Measurements from ENCODE around the gene SPATA24. TPM values are rescaled to one million over a fixed set of nuclear protein-coding genes. Genes with fewer than 3 reads are reported as not detected.
"Not testable (repeated sequence)": the region's sequence is repeated elsewhere in the genome, so short reads cannot be mapped to it uniquely, and the experiment has no call there.

Gene SPATA24
- total RNA-seq, 2 donors from 2014 or later, result 9.5 to 29.7 TPM

- no peaks in the 10 kb centered on the region for H3K36me3 ChIP-seq
- H3K27me3 ChIP-seq, result no peaks in the 10 kb centered on the region
- H3K27ac ChIP-seq, result peak overlapping the region in 1 of 2 donors; percentile 16
- no peak for TF ChIP-seq CTCF (IDR thresholded peaks at IDR 0.05)
- H3K4me3 ChIP-seq, result no peak overlapping the region
- peaks cover 0 to 12% of the 10 kb centered on the region in 2 donors for H3K4me1 ChIP-seq
- DNase-seq (ENCODE audit: low spot score), result no peak
- no peaks in the 10 kb centered on the region for H3K9me3 ChIP-seq
These were observed 41.7 kb upstream of the SPATA24 start for GRCh38 chr5:139445325-139446170.

- H3K4me3 ChIP-seq, result no peak overlapping the region
These were observed 40.1 kb upstream of the SPATA24 start for GRCh38 chr5:139443831-139444453.

GRCh38 chr5:139440416-139440815 is 36.5 kb upstream of the SPATA24 start:
- not testable (repeated sequence) for H3K27me3 ChIP-seq; DNase-seq (ENCODE audit: low spot score)
- peak overlapping the region; percentile 96 to 97 for H3K27ac ChIP-seq

More at GRCh38 chr5:139443831-139444453, 40.1 kb upstream of the SPATA24 start:
- H3K27ac ChIP-seq, result no peak overlapping the region
- H3K9me3 ChIP-seq, result no peaks in the 10 kb centered on the region
- no peaks in the 10 kb centered on the region for H3K27me3 ChIP-seq
- H3K4me1 ChIP-seq, result peaks cover 0 to 18% of the 10 kb centered on the region in 2 donors
- no peak for TF ChIP-seq CTCF (IDR thresholded peaks at IDR 0.05)
- no peaks in the 10 kb centered on the region for H3K36me3 ChIP-seq
- no peak for DNase-seq (ENCODE audit: low spot score)

GRCh38 chr5:139439013-139439903 is 35.4 kb upstream of the SPATA24 start, which contains the start of gene DNAJC18:
TSS of gene DNAJC18 (minus strand) at chr5:139439525. CDS start at chr5:139439445, 80 bp downstream.
- peak; percentile 94 for DNase-seq (ENCODE audit: low spot score)
- H3K4me3 ChIP-seq, result peak within 1 kb of the TSS; percentile 76 to 87
- no peaks in the 10 kb centered on the region for H3K9me3 ChIP-seq
- peaks cover 0 to 13% of the 10 kb centered on the region in 2 donors for H3K4me1 ChIP-seq
- TF ChIP-seq CTCF (IDR thresholded peaks at IDR 0.05), result no peak
- H3K27me3 ChIP-seq, result no peaks in the 10 kb centered on the region
- H3K36me3 ChIP-seq, result peaks cover 9% of the 10 kb centered on the region
- peak within 1 kb of the TSS; percentile 96 to 97 for H3K27ac ChIP-seq

More at GRCh38 chr5:139440416-139440815, 36.5 kb upstream of the SPATA24 start:
- peaks cover 0 to 13% of the 10 kb centered on the region in 2 donors for H3K4me1 ChIP-seq
- not testable (repeated sequence) for H3K9me3 ChIP-seq, H3K4me3 ChIP-seq, H3K36me3 ChIP-seq

GRCh38 chr5:139438707-139439012 is 34.8 kb upstream of the SPATA24 start:
- Histone ChIP-seq H3K36me3 (peaks cover 15% of the 10 kb centered on the region), H3K9me3 (no peaks in the 10 kb centered on the region), H3K4me1 (peaks cover 0 to 13% of the 10 kb centered on the region in 2 donors), H3K4me3 (peak overlapping the region; percentile 76 to 87), H3K27ac (peak overlapping the region; percentile 96 to 97), H3K27me3 (no peaks in the 10 kb centered on the region)
- no peak for DNase-seq (ENCODE audit: low spot score)
- TF ChIP-seq CTCF (IDR thresholded peaks at IDR 0.05), result no peak

All from right atrium auricular region (tissue), 2 donors.